ENCODE results near the gene LYZL2.
"Not testable (repeated sequence)": the region's sequence is repeated elsewhere in the genome, so short reads cannot be mapped to it uniquely, and the experiment has no call there.

Gene LYZL2

DNA sequence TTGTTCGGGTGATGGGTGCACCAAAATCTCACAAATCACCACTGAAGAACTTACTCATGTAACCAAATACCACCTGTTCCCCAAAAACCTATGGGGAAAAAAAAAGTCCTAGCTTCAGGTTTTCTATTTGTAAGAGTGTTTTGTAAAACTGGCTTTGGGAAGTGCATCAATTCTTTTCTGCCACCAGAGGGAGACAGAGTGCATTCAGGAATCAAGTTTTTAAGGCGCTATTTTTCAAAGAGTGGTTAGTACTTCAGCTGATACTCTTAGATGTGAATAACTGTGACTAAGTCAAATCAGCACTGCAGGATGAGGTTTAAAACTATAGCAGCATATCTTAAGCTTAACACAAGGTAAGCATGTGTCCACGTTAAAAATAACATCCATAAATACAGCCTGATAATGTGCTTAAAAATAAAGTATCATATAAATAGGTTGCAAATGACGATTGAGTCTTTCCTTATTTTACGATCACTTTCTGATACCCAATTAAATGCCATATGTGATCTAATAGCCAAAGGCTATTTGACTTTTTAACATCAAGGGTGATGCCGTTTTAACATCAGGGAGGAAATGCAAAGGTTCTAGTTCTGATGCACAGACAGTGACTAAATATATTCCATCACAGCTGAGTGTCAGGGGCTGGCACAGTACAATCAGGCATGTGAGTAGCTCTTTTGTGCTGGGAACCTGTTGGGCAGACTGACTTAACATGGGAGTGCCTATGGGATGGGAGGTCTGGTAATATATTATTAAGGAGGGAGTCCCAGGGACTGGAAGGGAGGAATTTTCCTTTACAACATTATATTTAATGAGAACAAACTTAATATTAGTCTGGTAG, 10.6 kb upstream of the LYZL2 start:
- Histone ChIP-seq H3K4me3 (no peak overlapping the region), H3K27ac (no peak overlapping the region), H3K9ac (ENCODE audit: insufficient read length) (no peak overlapping the region), H3K9me3 (ENCODE audit: low read depth, low read length) (no peaks in the 10 kb centered on the region), H3K36me3 (ENCODE audit: insufficient read depth, low read length) (no peaks in the 10 kb centered on the region)
- no peak for TF ChIP-seq POLR2AphosphoS5 (IDR thresholded peaks at IDR 0.05; ENCODE audit: borderline replicate concordance, low read depth, low read length)
- TF ChIP-seq FOXP2 (optimal IDR thresholded peaks at IDR 0.05; ENCODE audit: control extremely low read depth, extremely low read length, insufficient read depth), result no peak
- no peak for TF ChIP-seq EZH2 (IDR thresholded peaks at IDR 0.05)
- DNase-seq (ENCODE audit: low read depth, low spot score), result no peak

DNA sequence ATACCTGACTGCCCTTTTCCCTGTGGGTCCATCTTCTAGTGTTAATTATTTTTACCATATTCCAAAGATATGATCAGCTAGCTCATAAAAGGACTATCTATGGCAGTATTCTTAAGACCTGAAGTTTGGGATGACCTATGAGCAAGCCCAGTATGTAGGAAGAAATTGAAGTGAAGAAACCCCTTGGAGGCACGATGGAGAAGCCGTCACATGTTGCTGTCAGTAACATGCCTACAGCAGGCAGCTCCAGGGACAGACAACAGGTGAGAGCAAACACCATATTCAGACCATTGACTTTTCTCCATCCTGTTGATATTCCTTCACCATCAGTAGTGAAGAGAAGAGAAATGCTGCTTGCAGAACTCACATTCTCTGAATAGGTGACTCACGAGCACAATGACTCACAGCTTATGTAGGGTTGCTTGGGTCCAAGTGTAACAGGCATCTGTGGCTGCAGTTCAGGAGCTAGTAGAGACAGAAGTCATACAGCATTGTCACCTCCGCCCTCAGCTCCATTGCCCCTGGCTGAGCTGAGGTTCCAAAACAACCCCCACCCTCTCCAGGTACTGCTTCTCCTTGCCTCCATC, 8.4 kb upstream of the LYZL2 start:
- DNase-seq (ENCODE audit: low read depth, low spot score), result no peak
- no peak overlapping the region for H3K9ac ChIP-seq (ENCODE audit: insufficient read length)
- no peak overlapping the region for H3K27ac ChIP-seq
- TF ChIP-seq POLR2AphosphoS5 (IDR thresholded peaks at IDR 0.05; ENCODE audit: borderline replicate concordance, low read depth, low read length) (no peak), FOXP2 (optimal IDR thresholded peaks at IDR 0.05; ENCODE audit: control extremely low read depth, extremely low read length, insufficient read depth) (no peak), EZH2 (IDR thresholded peaks at IDR 0.05) (no peak)
- H3K36me3 ChIP-seq (ENCODE audit: insufficient read depth, low read length), result no peaks in the 10 kb centered on the region
- no peaks in the 10 kb centered on the region for H3K9me3 ChIP-seq (ENCODE audit: low read depth, low read length)
- no peak overlapping the region for H3K4me3 ChIP-seq

DNA sequence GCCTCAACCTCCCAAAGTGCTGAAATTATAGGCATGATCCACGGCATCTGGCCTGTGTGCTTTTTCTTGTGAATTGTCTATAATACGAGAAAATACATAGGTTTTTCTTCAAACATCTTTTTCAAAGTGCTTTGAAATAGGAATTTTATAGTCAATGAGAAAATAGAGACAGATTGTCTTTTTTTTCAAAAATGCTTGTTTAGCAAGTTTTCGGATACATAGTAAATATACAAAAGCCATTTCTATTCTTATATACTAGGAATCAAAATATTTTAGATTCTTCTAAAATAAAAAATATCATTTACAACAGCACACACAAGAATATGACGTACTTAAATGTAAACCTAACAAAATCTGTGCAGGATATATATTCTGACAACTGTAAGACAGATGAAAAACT, 1.6 kb upstream of the LYZL2 start:
- no peak overlapping the region for H3K27ac ChIP-seq
- no peak overlapping the region for H3K9ac ChIP-seq (ENCODE audit: insufficient read length)

DNA sequence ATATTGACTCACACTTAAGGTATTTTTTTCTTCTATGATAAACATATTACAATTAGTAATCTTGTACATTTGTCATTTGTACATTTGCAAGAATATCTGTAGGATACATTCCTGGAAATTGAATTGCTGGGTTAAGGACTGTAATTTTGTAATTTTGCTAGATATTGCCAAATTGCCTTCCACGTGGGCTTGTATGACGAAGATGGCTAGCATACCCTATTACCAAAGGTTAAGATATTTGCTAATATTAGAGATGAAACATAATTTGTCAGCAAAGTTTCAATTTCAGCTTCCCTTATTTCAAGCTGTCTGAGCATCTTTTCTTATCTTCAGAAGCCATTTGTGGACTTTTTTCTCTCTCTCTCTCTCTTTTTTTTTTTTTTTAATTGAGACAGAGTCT, 1.0 kb upstream of the LYZL2 start:
- no peak overlapping the region for H3K4me3 ChIP-seq
- H3K36me3 ChIP-seq (ENCODE audit: insufficient read depth, low read length), result no peaks in the 10 kb centered on the region
- H3K9me3 ChIP-seq (ENCODE audit: low read depth, low read length), result no peaks in the 10 kb centered on the region
- no peak for TF ChIP-seq EZH2 (IDR thresholded peaks at IDR 0.05)
- TF ChIP-seq POLR2AphosphoS5 (IDR thresholded peaks at IDR 0.05; ENCODE audit: borderline replicate concordance, low read depth, low read length), result no peak
- no peak for TF ChIP-seq FOXP2 (optimal IDR thresholded peaks at IDR 0.05; ENCODE audit: control extremely low read depth, extremely low read length, insufficient read depth)
- H3K27ac ChIP-seq, result no peak overlapping the region
- no peak for DNase-seq (ENCODE audit: low read depth, low spot score)
- H3K9ac ChIP-seq (ENCODE audit: insufficient read length), result no peak overlapping the region

More for the DNA sequence above, 1.6 kb upstream of the LYZL2 start:
- TF ChIP-seq EZH2 (IDR thresholded peaks at IDR 0.05) (no peak), POLR2AphosphoS5 (IDR thresholded peaks at IDR 0.05; ENCODE audit: borderline replicate concordance, low read depth, low read length) (no peak), FOXP2 (optimal IDR thresholded peaks at IDR 0.05; ENCODE audit: control extremely low read depth, extremely low read length, insufficient read depth) (no peak)
- Histone ChIP-seq H3K9me3 (ENCODE audit: low read depth, low read length) (no peaks in the 10 kb centered on the region), H3K36me3 (ENCODE audit: insufficient read depth, low read length) (no peaks in the 10 kb centered on the region), H3K4me3 (no peak overlapping the region)
- DNase-seq (ENCODE audit: low read depth, low spot score), result no peak

DNA sequence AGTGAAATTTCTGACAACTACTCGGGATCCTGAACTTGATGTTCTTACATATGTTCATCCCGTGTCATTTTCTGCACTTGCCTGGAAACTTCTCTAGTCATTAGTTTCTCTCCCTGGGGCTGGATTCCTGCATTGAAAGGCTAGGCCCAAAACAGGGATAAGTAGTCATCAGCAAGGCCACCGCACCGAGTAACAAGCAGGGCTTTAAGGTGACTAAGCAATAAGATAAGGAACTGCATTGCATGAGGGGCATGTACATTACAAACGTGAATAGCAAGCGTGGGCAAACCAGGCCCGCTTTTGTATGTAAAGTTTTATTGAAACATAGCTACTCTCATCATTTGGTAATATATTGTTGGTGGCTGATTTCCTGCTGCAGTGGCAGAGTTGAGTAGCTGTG, 977 bp downstream of the LYZL2 start:
- not testable (repeated sequence) for H3K9ac ChIP-seq (ENCODE audit: insufficient read length); DNase-seq (ENCODE audit: low read depth, low spot score); H3K9me3 ChIP-seq (ENCODE audit: low read depth, low read length); H3K4me3 ChIP-seq; H3K27ac ChIP-seq; H3K36me3 ChIP-seq (ENCODE audit: insufficient read depth, low read length)

DNA sequence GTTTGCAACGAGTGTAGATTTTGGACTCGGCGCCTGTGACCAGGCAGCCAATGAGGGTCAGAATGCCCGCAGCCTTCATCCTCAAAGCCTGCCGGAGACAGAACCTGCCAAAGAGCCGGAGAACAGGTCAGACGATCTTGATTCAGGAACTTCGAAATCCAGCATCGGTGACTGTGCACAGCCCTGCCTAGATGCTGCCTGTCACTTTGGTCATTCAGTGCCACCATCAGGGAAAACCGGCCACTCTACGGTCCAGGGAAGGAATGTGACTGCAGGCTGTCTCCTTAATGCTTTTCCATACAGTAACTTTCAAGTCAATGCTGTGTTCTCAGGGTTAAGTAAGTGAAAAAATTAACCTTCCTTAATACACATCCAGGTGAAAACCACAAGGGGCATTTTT, 2.7 kb downstream of the LYZL2 start:
- not testable (repeated sequence) for H3K9ac ChIP-seq (ENCODE audit: insufficient read length); DNase-seq (ENCODE audit: low read depth, low spot score); H3K4me3 ChIP-seq; H3K9me3 ChIP-seq (ENCODE audit: low read depth, low read length); H3K27ac ChIP-seq; H3K36me3 ChIP-seq (ENCODE audit: insufficient read depth, low read length)

DNA sequence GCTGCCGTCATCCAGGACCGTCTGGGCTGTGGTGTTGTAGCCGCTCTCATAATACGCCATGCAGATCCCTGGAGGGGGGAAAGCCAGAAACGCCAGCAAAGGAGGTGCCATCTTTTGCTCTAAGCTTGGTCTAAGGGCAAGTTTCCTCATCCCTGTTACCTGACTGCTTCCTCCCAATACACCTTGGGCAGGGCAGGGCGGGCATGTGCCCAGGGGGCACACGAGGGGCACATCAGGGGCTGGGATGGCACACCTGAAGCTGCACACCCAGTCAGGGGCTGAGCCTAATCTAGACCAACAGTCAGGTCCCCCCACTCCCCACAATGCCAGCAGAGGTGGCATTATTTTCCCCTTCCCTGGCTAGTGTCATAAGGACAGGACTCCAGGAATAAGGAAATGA, 3.4 kb downstream of the LYZL2 start:
- not testable (repeated sequence) for H3K36me3 ChIP-seq (ENCODE audit: insufficient read depth, low read length); DNase-seq (ENCODE audit: low read depth, low spot score); H3K9ac ChIP-seq (ENCODE audit: insufficient read length); H3K27ac ChIP-seq; H3K9me3 ChIP-seq (ENCODE audit: low read depth, low read length); H3K4me3 ChIP-seq

DNA sequence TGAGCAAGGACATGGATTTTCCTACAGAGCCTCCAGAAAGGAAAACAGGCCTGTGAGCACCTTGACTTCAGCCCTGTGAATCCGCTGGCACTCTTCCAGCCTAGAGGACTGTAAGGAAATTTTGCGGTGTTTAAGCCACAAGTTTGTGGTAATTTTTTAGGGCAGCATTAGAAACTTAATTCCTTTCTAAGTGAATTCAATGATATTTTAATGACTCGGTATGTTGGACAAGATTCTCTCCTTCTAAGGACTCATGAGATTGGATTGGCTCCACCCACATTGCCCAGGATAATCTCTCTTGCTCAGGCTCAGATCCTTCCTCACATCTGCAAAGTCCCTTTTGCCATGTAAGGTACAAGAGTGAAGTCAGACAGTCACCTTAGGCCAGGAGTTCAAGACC, 4.5 kb downstream of the LYZL2 start:
- no peak for DNase-seq (ENCODE audit: low read depth, low spot score)
- TF ChIP-seq FOXP2 (optimal IDR thresholded peaks at IDR 0.05; ENCODE audit: control extremely low read depth, extremely low read length, insufficient read depth), result no peak
- no peak for TF ChIP-seq EZH2 (IDR thresholded peaks at IDR 0.05)
- no peak for TF ChIP-seq POLR2AphosphoS5 (IDR thresholded peaks at IDR 0.05; ENCODE audit: borderline replicate concordance, low read depth, low read length)
- Histone ChIP-seq H3K36me3 (ENCODE audit: insufficient read depth, low read length) (no peaks in the 10 kb centered on the region), H3K27ac (no peak overlapping the region), H3K9ac (ENCODE audit: insufficient read length) (no peak overlapping the region), H3K9me3 (ENCODE audit: low read depth, low read length) (no peaks in the 10 kb centered on the region), H3K4me3 (no peak overlapping the region)

DNA sequence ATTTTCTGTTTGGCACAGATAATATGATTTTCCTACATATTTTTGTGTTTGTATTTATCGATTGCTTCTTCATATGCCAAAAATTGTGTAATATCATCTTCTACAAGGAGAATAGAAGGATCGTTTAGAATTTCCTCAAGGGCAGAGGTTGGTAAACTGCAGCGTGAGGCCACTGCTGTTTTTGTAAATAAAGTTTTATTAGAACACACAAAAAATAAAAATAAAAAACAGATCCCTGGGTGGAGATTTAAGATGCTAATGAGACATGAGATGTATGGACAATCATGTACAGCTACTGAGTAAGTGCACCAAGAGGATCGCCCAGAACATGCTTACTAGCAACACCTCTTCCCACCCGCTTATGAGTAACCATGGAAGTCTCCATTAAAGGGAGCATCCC, 9.6 kb downstream of the LYZL2 start:
- no peak overlapping the region for H3K27ac ChIP-seq
- no peak for DNase-seq (ENCODE audit: low read depth, low spot score)
- TF ChIP-seq POLR2AphosphoS5 (IDR thresholded peaks at IDR 0.05; ENCODE audit: borderline replicate concordance, low read depth, low read length) (no peak), FOXP2 (optimal IDR thresholded peaks at IDR 0.05; ENCODE audit: control extremely low read depth, extremely low read length, insufficient read depth) (no peak), EZH2 (IDR thresholded peaks at IDR 0.05) (no peak)
- H3K9ac ChIP-seq (ENCODE audit: insufficient read length), result no peak overlapping the region
- no peaks in the 10 kb centered on the region for H3K36me3 ChIP-seq (ENCODE audit: insufficient read depth, low read length)
- no peaks in the 10 kb centered on the region for H3K9me3 ChIP-seq (ENCODE audit: low read depth, low read length)
- H3K4me3 ChIP-seq, result no peak overlapping the region
